GM06990 (cell line): Measurements from ENCODE around the gene GK.
"Not testable (repeated sequence)": the region's sequence is repeated elsewhere in the genome, so short reads cannot be mapped to it uniquely, and the experiment has no call there.

ENCODE experiments used
- DNase-seq: peaks from one replicate; pipeline ENCODE4 v3.0.0-alpha.2; 2011; ENCODE audit not compliant: insufficient read length; ENCODE audit errors: extremely low read depth
- H3K27me3 ChIP-seq: replicated peaks from 2 replicates; pipeline ENCODE4 v1.6.0; 2011; ENCODE audit warnings: low read length; ENCODE audit not compliant: control insufficient read depth, insufficient read depth
- H3K36me3 ChIP-seq: 2 replicates; pipeline ENCODE4 v1.5.1; 2011; ENCODE audit warnings: low read length; ENCODE audit not compliant: control insufficient read depth, insufficient read depth
- H3K4me3 ChIP-seq: replicated peaks from 2 replicates; pipeline ENCODE4 v1.5.1; 2011; ENCODE audit warnings: low read depth, mild to moderate bottlenecking, control low read depth, low read length
- TF ChIP-seq, protein P1 (sequence below): IDR thresholded peaks from 2 replicates; pipeline ENCODE4 v1.5.1; 2011; ENCODE audit warnings: low read length, control low read depth, mild to moderate bottlenecking, inconsistent platforms; ENCODE audit not compliant: insufficient read depth, poor library complexity, severe bottlenecking

GK gene

DNA sequence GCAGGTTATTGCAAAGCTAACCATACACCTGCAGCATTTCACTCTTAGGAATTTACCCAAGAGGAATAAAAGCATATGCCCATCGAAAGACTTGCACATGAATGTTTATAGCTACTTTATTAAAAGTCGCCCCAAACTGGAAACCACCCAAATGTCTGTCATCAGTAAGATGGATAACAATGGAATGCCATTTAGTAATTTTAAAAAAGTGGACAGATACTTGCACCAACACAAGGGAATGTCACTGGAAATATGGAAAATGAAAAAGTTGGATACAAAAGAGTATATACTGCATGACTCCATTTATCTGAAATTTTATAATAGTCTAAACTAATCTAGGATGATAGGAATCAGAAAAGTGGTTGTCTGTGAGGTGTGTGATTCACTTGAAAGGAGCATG lies 12.9 kb downstream of the GK start:
- Histone ChIP-seq H3K36me3 (peaks cover 3% of the 10 kb centered on the region), H3K4me3 (no peak overlapping the region), H3K27me3 (no peaks in the 10 kb centered on the region)
- TF ChIP-seq, protein P1, sequence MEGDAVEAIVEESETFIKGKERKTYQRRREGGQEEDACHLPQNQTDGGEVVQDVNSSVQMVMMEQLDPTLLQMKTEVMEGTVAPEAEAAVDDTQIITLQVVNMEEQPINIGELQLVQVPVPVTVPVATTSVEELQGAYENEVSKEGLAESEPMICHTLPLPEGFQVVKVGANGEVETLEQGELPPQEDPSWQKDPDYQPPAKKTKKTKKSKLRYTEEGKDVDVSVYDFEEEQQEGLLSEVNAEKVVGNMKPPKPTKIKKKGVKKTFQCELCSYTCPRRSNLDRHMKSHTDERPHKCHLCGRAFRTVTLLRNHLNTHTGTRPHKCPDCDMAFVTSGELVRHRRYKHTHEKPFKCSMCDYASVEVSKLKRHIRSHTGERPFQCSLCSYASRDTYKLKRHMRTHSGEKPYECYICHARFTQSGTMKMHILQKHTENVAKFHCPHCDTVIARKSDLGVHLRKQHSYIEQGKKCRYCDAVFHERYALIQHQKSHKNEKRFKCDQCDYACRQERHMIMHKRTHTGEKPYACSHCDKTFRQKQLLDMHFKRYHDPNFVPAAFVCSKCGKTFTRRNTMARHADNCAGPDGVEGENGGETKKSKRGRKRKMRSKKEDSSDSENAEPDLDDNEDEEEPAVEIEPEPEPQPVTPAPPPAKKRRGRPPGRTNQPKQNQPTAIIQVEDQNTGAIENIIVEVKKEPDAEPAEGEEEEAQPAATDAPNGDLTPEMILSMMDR, result no peak
- no peak for DNase-seq

DNA sequence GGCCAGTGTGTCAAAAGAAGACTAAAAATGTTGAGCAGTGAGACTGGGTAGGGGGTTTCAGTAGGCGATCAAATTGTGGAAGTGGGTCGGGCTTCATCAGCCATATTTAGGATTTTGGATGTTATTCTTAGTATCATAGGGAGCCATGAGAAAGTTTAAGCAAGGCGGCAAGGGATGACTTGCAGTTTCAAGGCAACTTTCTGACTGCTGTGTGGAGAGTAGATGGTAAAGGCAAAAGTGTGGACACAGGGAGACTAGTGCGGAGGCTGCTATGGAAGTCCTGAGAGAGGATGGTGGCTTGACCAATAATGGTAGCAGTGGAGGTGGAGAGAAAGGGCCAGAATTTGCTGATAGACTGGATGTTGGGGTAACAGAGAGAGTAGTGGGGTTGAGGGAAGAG lies 15.4 kb downstream of the GK start:
- no peaks in the 10 kb centered on the region for H3K27me3 ChIP-seq
- no peak overlapping the region for H3K4me3 ChIP-seq
- TF ChIP-seq, protein P1, result no peak
- peaks cover 3% of the 10 kb centered on the region for H3K36me3 ChIP-seq
- DNase-seq, result no peak

- not testable (repeated sequence) for H3K27me3 ChIP-seq, H3K4me3 ChIP-seq, H3K36me3 ChIP-seq, DNase-seq
- TF ChIP-seq, protein P1, result peak; percentile 2
Measured at GRCh38 chrX:30671189-30671588, 18.0 kb downstream of the GK start.

- Histone ChIP-seq H3K27me3 (no peaks in the 10 kb centered on the region), H3K36me3 (peaks cover 2% of the 10 kb centered on the region), H3K4me3 (no peak overlapping the region)
- TF ChIP-seq, protein P1, result no peak
- DNase-seq, result no peak
Measured at GRCh38 chrX:30673127-30673796, 20.0 kb downstream of the GK start.

- TF ChIP-seq, protein P1, result no peak
- Histone ChIP-seq H3K27me3 (no peaks in the 10 kb centered on the region), H3K4me3 (no peak overlapping the region), H3K36me3 (peaks cover 1% of the 10 kb centered on the region; the same call in 1 of the 2 replicates)
- no peak for DNase-seq
Measured at GRCh38 chrX:30673884-30674598, 20.8 kb downstream of the GK start.
